Mesendoderm (in vitro differentiated cells): Measurements from ENCODE around the gene PIP5K1B.

Experiments
- DNase-seq: peaks from one replicate; pipeline ENCODE4 v3.0.0; 2013
- H2AK5ac ChIP-seq: 2 replicates; pipeline ENCODE4 v1.6.1; 2013; ENCODE audit warnings: low read length, inconsistent platforms
- H2BK120ac ChIP-seq: 2 replicates; pipeline ENCODE4 v1.6.1; 2013; ENCODE audit warnings: low read depth, mild to moderate bottlenecking, low read length, moderate library complexity, mixed read lengths
- H2BK15ac ChIP-seq: replicated peaks from 2 replicates; pipeline ENCODE4 v1.6.1; 2013; ENCODE audit warnings: low read depth, mild to moderate bottlenecking, moderate library complexity
- H2BK5ac ChIP-seq: 2 replicates; pipeline ENCODE4 v1.6.1; 2013; ENCODE audit warnings: low read length, inconsistent platforms
- H3K18ac ChIP-seq: 2 replicates; pipeline ENCODE4 v1.6.1; 2013; ENCODE audit warnings: mild to moderate bottlenecking, low read length, mixed read lengths
- H3K23ac ChIP-seq: one replicate; pipeline ENCODE4 v1.6.1; 2013; ENCODE audit warnings: low read length
- H3K27ac ChIP-seq: 2 replicates; pipeline ENCODE4 v1.5.1; 2013; ENCODE audit warnings: low read depth, mild to moderate bottlenecking, inconsistent platforms, low read length, moderate library complexity
- H3K27me3 ChIP-seq: 2 replicates; pipeline ENCODE4 v1.6.1; 2013; ENCODE audit warnings: low read length, control low read depth, mild to moderate bottlenecking, inconsistent platforms; ENCODE audit not compliant: insufficient read depth, poor library complexity
- H3K36me3 ChIP-seq: 2 replicates; pipeline ENCODE4 v1.6.1; 2013; ENCODE audit warnings: low read length, inconsistent platforms; ENCODE audit not compliant: control insufficient read depth, insufficient read depth
- H3K4ac ChIP-seq: one replicate; pipeline ENCODE4 v1.6.1; 2013; ENCODE audit warnings: low read depth, mild to moderate bottlenecking, low read length, moderate library complexity
- H3K4me1 ChIP-seq: 2 replicates; pipeline ENCODE4 v1.6.1; 2013; ENCODE audit warnings: low read depth, low read length, inconsistent platforms; ENCODE audit not compliant: control insufficient read depth
- H3K4me2 ChIP-seq: 2 replicates; pipeline ENCODE4 v1.6.1; 2013; ENCODE audit warnings: low read length
- H3K4me3 ChIP-seq: 2 replicates; pipeline ENCODE4 v1.5.1; 2013; ENCODE audit warnings: mild to moderate bottlenecking, low read length
- H3K56ac ChIP-seq: one replicate; pipeline ENCODE4 v1.6.1; 2013; ENCODE audit warnings: low read length
- H3K79me1 ChIP-seq: 2 replicates; pipeline ENCODE4 v1.6.1; 2013; ENCODE audit warnings: low read length, inconsistent platforms
- H3K79me2 ChIP-seq: 2 replicates; pipeline ENCODE4 v1.6.1; 2013; ENCODE audit warnings: mild to moderate bottlenecking, low read length; ENCODE audit not compliant: control insufficient read depth, insufficient read depth
- H3K9ac ChIP-seq: 2 replicates; pipeline ENCODE4 v1.6.1; 2013; ENCODE audit warnings: low read length, inconsistent platforms
- H4K5ac ChIP-seq: one replicate; pipeline ENCODE4 v1.6.1; 2013; ENCODE audit warnings: low read length
- H4K8ac ChIP-seq: one replicate; pipeline ENCODE4 v1.6.1; 2013; ENCODE audit warnings: low read depth, mild to moderate bottlenecking, control low read depth, low read length, moderate library complexity
- WGBS: extraction: QIAGEN DNeasy Blood & Tissue Kit; methylation state at CpG from one replicate; pipeline ENCODE4 v1.1.7; 2013; ENCODE audit warnings: low lambda C conversion rate, missing lambda C conversion rate; ENCODE audit not compliant: insufficient coverage; ENCODE audit errors: extremely low coverage; 5-methylcytosine and 5-hydroxymethylcytosine counted together

PIP5K1B gene

DNA sequence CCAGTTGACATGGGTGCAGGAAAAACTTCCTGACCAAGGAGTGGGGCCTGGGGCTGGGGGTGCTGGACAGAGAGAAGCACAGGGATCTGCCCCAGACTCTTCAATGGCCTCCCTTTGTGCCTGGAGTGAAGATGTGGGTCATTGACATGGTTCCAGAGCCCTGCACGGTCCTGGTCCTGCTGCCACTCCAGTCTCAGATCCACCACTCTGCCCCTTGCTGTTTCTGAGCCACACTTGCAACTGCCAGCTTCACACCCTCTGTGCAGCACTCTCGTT is 10.1 kb downstream of the PIP5K1B start:
- Histone ChIP-seq H3K27me3 (no peaks in the 10 kb centered on the region), H3K4ac (no peak overlapping the region), H4K5ac (no peak overlapping the region), H4K8ac (no peak overlapping the region), H2AK5ac (no peak overlapping the region), H3K4me2 (no peak overlapping the region), H2BK15ac (no peak overlapping the region), H3K79me1 (no peaks in the 10 kb centered on the region), H3K9ac (no peak overlapping the region), H3K23ac (no peak overlapping the region), H2BK5ac (no peak overlapping the region), H3K36me3 (no peaks in the 10 kb centered on the region), H3K27ac (no peak overlapping the region), H3K79me2 (no peaks in the 10 kb centered on the region), H3K56ac (no peak overlapping the region), H3K18ac (no peak overlapping the region), H3K4me3 (no peak overlapping the region), H2BK120ac (no peak overlapping the region), H3K4me1 (no peaks in the 10 kb centered on the region)
- DNase-seq: no peak
- WGBS: no CpG with 5 or more reads among the region's 2 CpGs

DNA sequence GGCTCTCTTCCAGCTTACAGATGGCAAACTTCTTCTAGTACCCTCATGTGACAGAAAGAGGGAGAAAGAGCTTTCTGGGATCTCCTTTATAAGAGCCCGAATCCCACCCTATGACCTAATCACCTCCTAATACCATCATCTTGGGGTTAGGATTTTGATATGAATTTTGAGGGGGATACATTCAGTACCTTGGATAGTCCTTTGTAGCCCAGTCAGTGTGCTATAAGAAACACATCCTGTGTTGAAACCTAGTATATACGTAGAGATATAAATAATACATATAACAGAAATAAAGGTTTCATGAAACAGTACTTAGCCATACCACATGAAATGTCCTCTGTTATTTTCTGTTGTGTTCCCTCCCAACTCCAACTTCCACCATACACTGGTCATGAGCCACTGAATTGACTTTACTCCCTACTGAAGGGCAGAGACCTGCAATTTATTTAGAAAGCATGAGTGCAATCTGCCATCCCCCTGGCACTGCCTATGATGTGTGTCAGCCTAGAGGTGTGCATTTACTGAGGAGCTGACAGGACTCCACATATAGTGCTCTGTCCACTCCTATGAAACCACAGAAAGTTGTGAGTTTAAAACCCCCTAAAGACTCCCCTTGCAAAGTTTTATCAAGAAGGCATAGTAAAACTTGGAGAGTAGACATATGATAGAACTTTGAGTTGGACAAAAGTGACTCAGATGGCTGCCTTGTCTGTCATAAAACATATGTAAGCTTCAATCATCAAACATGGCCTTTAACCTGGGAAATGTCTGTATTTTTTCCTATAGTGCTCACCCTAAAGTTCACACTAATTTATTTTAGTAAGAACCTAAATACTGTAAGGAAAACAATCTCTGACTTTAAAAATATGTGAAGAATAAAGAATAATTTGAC is 12.8 kb downstream of the PIP5K1B start:
- Histone ChIP-seq H3K56ac (no peak overlapping the region), H3K79me2 (no peaks in the 10 kb centered on the region), H3K4me2 (no peak overlapping the region), H2AK5ac (no peak overlapping the region), H3K18ac (no peak overlapping the region), H3K79me1 (no peaks in the 10 kb centered on the region), H4K8ac (no peak overlapping the region), H3K4me3 (no peak overlapping the region), H4K5ac (no peak overlapping the region), H3K27ac (no peak overlapping the region), H3K36me3 (no peaks in the 10 kb centered on the region), H3K4me1 (no peaks in the 10 kb centered on the region), H2BK15ac (no peak overlapping the region), H2BK120ac (no peak overlapping the region), H3K27me3 (no peaks in the 10 kb centered on the region), H2BK5ac (no peak overlapping the region), H3K4ac (no peak overlapping the region), H3K23ac (no peak overlapping the region), H3K9ac (no peak overlapping the region)
- no CpG with 5 or more reads among the region's 2 CpGs for WGBS
- no peak for DNase-seq

DNA sequence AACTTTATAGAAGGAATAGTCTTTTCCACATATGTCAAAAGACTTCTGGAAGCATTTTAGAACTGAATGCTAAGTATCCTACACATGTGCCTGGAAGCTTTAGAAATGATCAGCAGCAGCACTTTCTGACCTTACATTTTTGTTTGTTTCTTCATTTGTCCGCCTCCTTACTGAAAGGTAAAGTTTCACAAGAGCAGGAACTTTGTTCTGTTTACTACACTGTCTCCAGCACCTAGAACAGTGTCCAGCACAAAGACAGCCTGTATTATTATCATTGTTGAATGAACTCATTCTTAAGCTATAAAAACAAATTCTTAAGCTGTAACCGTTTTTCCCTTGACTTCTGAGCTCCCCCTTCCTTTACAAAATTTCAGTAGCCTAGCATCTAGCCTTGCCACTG is 14.8 kb downstream of the PIP5K1B start:
- Histone ChIP-seq H3K27ac (no peak overlapping the region), H3K23ac (no peak overlapping the region), H3K18ac (no peak overlapping the region), H3K9ac (no peak overlapping the region), H3K4me3 (no peak overlapping the region), H3K36me3 (no peaks in the 10 kb centered on the region), H2BK120ac (no peak overlapping the region), H3K79me2 (no peaks in the 10 kb centered on the region), H3K27me3 (no peaks in the 10 kb centered on the region), H2BK15ac (no peak overlapping the region), H3K4me1 (no peaks in the 10 kb centered on the region), H2AK5ac (no peak overlapping the region), H4K5ac (no peak overlapping the region), H3K4me2 (no peak overlapping the region), H2BK5ac (no peak overlapping the region), H4K8ac (no peak overlapping the region), H3K79me1 (no peaks in the 10 kb centered on the region), H3K56ac (no peak overlapping the region), H3K4ac (no peak overlapping the region)
- no peak for DNase-seq
- WGBS: no CpG with 5 or more reads among the region's 2 CpGs

DNA sequence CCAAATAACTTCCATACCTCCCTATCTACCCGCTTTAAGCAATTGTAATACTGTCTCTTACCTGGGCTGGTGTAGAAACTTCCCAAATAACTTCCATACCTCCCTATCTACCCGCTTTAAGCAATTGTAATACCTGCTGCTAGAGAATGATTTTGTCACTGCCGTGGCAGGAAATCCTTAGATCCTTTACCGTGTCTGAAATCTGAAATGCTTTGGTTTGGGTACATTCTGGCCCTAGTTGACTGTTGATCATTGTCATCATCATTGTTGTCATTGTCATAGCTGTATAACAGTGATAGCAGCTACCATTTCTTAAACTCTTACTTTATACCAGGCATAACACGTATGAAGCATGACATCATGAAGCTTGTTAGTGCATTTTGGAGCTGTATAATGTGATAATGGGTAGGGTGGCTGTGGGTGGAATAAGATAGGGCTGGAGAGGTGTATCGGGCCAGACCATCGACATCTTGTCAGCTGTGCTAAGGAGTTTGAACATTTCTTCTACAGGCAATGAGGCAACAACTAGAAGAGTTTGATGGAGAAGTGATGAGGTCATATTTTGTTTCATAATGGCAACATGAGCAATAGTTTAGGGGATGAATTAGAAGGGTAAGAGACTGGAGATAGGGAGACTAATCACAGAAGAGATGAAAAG is 15.7 kb downstream of the PIP5K1B start:
- no peak for DNase-seq
- H2AK5ac ChIP-seq: no peak overlapping the region
- H2BK5ac ChIP-seq: no peak overlapping the region
- no CpG with 5 or more reads among the region's 7 CpGs for whole genome bisulfite sequencing
- H2BK15ac ChIP-seq: no peak overlapping the region
- H3K56ac ChIP-seq: no peak overlapping the region
- no peaks in the 10 kb centered on the region for H3K27me3 ChIP-seq
- H3K79me1 ChIP-seq: no peaks in the 10 kb centered on the region
- H2BK120ac ChIP-seq: no peak overlapping the region
- no peak overlapping the region for H3K18ac ChIP-seq
- H3K4me1 ChIP-seq: no peaks in the 10 kb centered on the region
- H3K23ac ChIP-seq: no peak overlapping the region
- no peaks in the 10 kb centered on the region for H3K79me2 ChIP-seq
- no peak overlapping the region for H3K27ac ChIP-seq
- no peak overlapping the region for H3K9ac ChIP-seq
- no peak overlapping the region for H4K8ac ChIP-seq
- H4K5ac ChIP-seq: no peak overlapping the region
- H3K4me3 ChIP-seq: no peak overlapping the region
- H3K4me2 ChIP-seq: no peak overlapping the region
- no peaks in the 10 kb centered on the region for H3K36me3 ChIP-seq
- no peak overlapping the region for H3K4ac ChIP-seq

DNA sequence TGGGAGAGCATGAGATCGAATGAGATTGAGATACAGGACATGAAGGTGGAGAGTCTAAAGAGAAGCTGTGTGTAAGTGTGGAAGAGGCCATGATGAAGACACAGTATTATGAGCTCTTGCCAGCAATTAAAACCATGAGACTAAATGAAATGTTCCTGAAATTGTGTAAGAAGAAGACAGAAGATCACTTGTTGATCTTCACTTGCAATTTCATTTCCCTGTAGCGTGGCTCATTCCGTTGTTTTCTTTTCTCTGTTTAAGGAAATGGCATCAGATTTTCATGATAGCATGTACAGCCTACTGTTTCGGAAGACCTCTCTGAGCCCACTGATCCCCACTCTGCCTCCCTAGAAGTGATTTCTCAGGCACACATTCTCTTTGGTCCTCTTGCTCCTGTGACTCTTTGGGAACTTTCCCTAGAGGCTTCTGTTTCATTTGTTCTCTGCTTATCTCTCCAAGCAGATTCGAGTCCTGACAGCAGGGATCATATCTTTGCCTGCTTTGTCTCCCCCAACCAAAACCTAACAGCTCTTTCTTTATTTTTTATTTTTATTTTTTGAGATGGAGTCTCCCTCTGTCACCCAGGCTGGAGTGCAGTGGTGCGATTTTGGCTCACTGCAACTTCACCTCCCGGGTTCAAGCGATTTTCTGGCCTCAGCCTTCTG is 16.8 kb downstream of the PIP5K1B start:
- no peak for DNase-seq
- no peak overlapping the region for H3K9ac ChIP-seq
- H3K23ac ChIP-seq: no peak overlapping the region
- no peak overlapping the region for H2BK15ac ChIP-seq
- H3K18ac ChIP-seq: no peak overlapping the region
- H4K8ac ChIP-seq: no peak overlapping the region
- no peak overlapping the region for H3K4me3 ChIP-seq
- no peak overlapping the region for H3K56ac ChIP-seq
- H3K79me2 ChIP-seq: no peaks in the 10 kb centered on the region
- no peak overlapping the region for H2AK5ac ChIP-seq
- WGBS: no CpG with 5 or more reads among the region's 8 CpGs
- H3K36me3 ChIP-seq: no peaks in the 10 kb centered on the region
- H2BK120ac ChIP-seq: no peak overlapping the region
- no peak overlapping the region for H3K4ac ChIP-seq
- no peak overlapping the region for H2BK5ac ChIP-seq
- H3K27ac ChIP-seq: no peak overlapping the region
- H4K5ac ChIP-seq: no peak overlapping the region
- no peaks in the 10 kb centered on the region for H3K79me1 ChIP-seq
- H3K4me2 ChIP-seq: no peak overlapping the region
- no peaks in the 10 kb centered on the region for H3K4me1 ChIP-seq
- no peaks in the 10 kb centered on the region for H3K27me3 ChIP-seq
